ENCODE results near the gene AADACL4. TPM values are rescaled to one million over a fixed set of nuclear protein-coding genes. Genes with fewer than 3 reads are reported as not detected.

Gene AADACL4
- total and polyA plus RNA-seq, 2 of the 8 experiments (the other 6 are each of a cell fraction or from before 2014, with no cell fraction given), result 0.08 TPM; not detected in 1

GRCh38 chr1:12643785-12644184, at the start of gene AADACL4 (continued):
- TF ChIP-seq, protein P1, sequence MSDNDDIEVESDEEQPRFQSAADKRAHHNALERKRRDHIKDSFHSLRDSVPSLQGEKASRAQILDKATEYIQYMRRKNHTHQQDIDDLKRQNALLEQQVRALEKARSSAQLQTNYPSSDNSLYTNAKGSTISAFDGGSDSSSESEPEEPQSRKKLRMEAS (IDR thresholded peaks at IDR 0.05), result no peak
- TF ChIP-seq CHD1 (IDR thresholded peaks at IDR 0.05; ENCODE audit: low read depth, low read length), result no peak
- no peak for TF ChIP-seq POLR2AphosphoS5 (IDR thresholded peaks at IDR 0.05; ENCODE audit: low read depth, low read length)
- TF ChIP-seq RNF2 (IDR thresholded peaks at IDR 0.05; ENCODE audit: borderline replicate concordance, low read depth, low read length, missing control alignments, poor library complexity, severe bottlenecking), result no peak
- no peak for TF ChIP-seq NANOG (IDR thresholded peaks at IDR 0.05; ENCODE audit: insufficient read depth, low read depth, low read length, poor library complexity, severe bottlenecking)
- no peak for TF ChIP-seq TEAD4 (IDR thresholded peaks at IDR 0.05; ENCODE audit: low read depth, low read length)
- TF ChIP-seq HDAC6 (IDR thresholded peaks at IDR 0.05; ENCODE audit: low read depth, low read length), result no peak
- TF ChIP-seq, protein P2, sequence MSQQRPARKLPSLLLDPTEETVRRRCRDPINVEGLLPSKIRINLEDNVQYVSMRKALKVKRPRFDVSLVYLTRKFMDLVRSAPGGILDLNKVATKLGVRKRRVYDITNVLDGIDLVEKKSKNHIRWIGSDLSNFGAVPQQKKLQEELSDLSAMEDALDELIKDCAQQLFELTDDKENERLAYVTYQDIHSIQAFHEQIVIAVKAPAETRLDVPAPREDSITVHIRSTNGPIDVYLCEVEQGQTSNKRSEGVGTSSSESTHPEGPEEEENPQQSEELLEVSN (IDR thresholded peaks at IDR 0.05), result no peak
- TF ChIP-seq KDM5A (IDR thresholded peaks at IDR 0.05; ENCODE audit: low read length), result no peak
- no peak for TF ChIP-seq GTF2F1 (IDR thresholded peaks at IDR 0.05; ENCODE audit: borderline replicate concordance, low read depth, low read length)
- TF ChIP-seq POLR2A (IDR thresholded peaks at IDR 0.05; ENCODE audit: control extremely low read depth in 1 of 2, low read depth in 2 of 2, low read length in 2 of 2), result no peak

Measured in H1 (cell line).